A549 treated with CORT108297 at 1 μM for 4 hours (cell line): Measurements from ENCODE around the gene RBFA. TPM values are rescaled to one million over a fixed set of nuclear protein-coding genes. Genes with fewer than 3 reads are reported as not detected.

Source experiments
- total RNA-seq: library from RNA; stranded (reverse); fragments of 200-300 nt; extraction: Qiagen RNA extraction; gene quantifications from 5 replicates; pipeline ENCODE4 v1.2.3, GENCODE V29; 2022

Gene RBFA
- 27.2 to 31.3 TPM (median 29.6 TPM) in 5 replicates for total RNA-seq

GRCh38 chr18:80034068-80034851 is at the start of gene RBFA:
RBFA (plus strand) TSS chr18:80034434; CDS start chr18:80034496, 62 bp downstream.

GRCh38 chr18:79988451-79989194 is 45.6 kb upstream of the RBFA start, which contains the start of gene TXNL4A:
TXNL4A (minus strand) TSS chr18:79988563; CDS start chr18:79988392, 171 bp downstream.

Other genes starting within 250 kb of the RBFA start
- gene KCNG2, start 236.5 kb upstream of the RBFA start, total RNA-seq: not detected in 5 replicates
- 11.9 to 20.6 TPM (median 19.1 TPM) in 5 replicates for gene SLC66A2, start 82.8 kb upstream of the RBFA start, total RNA-seq
- gene HSBP1L1, start 69.8 kb upstream of the RBFA start, total RNA-seq: 10.7 to 14.2 TPM (median 12.6 TPM) in 5 replicates
- 92.6 to 161 TPM (median 142 TPM) in 5 replicates for gene TXNL4A, start 45.9 kb upstream of the RBFA start, total RNA-seq
- gene ADNP2, start 74.8 kb downstream of the RBFA start, total RNA-seq: 10.8 to 11.6 TPM (median 11.1 TPM) in 5 replicates
- gene PARD6G, start 213.1 kb downstream of the RBFA start, total RNA-seq: 2.8 to 3.5 TPM (median 3.2 TPM) in 5 replicates